Endodermal cell (in vitro differentiated cells): ENCODE data around the gene UGT1A10. TPM values are rescaled to one million over a fixed set of nuclear protein-coding genes. Genes with fewer than 3 reads are reported as not detected.

Source experiments
- DNase-seq: peaks from one replicate; pipeline ENCODE4 v3.0.0-alpha.2; 2017
- H3K27ac ChIP-seq: 2 replicates; pipeline ENCODE4 v1.5.1; 2013; ENCODE audit warnings: mild to moderate bottlenecking, low read depth, low read length, moderate library complexity
- H3K27me3 ChIP-seq: 2 replicates; pipeline ENCODE4 v1.6.1; 2013; ENCODE audit warnings: mild to moderate bottlenecking, low read length, moderate library complexity; ENCODE audit not compliant: insufficient read depth, control insufficient read depth, poor library complexity, severe bottlenecking
- H3K36me3 ChIP-seq: 2 replicates; pipeline ENCODE4 v1.7.0; 2013; ENCODE audit warnings: mild to moderate bottlenecking, low read length, moderate library complexity; ENCODE audit not compliant: control insufficient read depth, insufficient read depth
- H3K4me1 ChIP-seq: one replicate; pipeline ENCODE4 v1.7.0; 2013; ENCODE audit warnings: low read length; ENCODE audit not compliant: control insufficient read depth, insufficient read depth
- H3K4me3 ChIP-seq: 2 replicates; pipeline ENCODE4 v1.5.1; 2013; ENCODE audit warnings: mild to moderate bottlenecking, low read length, moderate library complexity
- H3K9ac ChIP-seq: 2 replicates; pipeline ENCODE4 v1.6.1; 2013; ENCODE audit warnings: mild to moderate bottlenecking, low read length, moderate library complexity; ENCODE audit not compliant: poor library complexity, severe bottlenecking; ENCODE audit errors: extremely low read depth
- H3K9me3 ChIP-seq: 2 replicates; pipeline ENCODE4 v1.6.1; 2013; ENCODE audit warnings: mild to moderate bottlenecking, low read length, moderate library complexity; ENCODE audit not compliant: control insufficient read depth
- H3K27ac Mint-ChIP-seq: 2 replicates; pipeline ENCODE4 v1.8.0; 2020; ENCODE audit warnings: mixed read lengths
- H3K27me3 Mint-ChIP-seq: 2 replicates; pipeline ENCODE4 v1.8.0; 2021; ENCODE audit warnings: mild to moderate bottlenecking, mixed read lengths; ENCODE audit not compliant: insufficient read depth
- H3K36me3 Mint-ChIP-seq: 2 replicates; pipeline ENCODE4 v1.8.0; 2020; ENCODE audit warnings: low read depth, mixed read lengths
- H3K4me1 Mint-ChIP-seq: 2 replicates; pipeline ENCODE4 v1.8.0; 2020; ENCODE audit warnings: mixed read lengths
- H3K4me3 Mint-ChIP-seq: 2 replicates; pipeline ENCODE4 v1.8.0; 2020; ENCODE audit warnings: mild to moderate bottlenecking, moderate library complexity, mixed read lengths
- H3K9me3 Mint-ChIP-seq: 2 replicates; pipeline ENCODE4 v1.8.0; 2020; ENCODE audit warnings: mild to moderate bottlenecking, mixed read lengths
- CTCF ChIP-seq: fragments of 200-600 bp; sonication (generic); conservative IDR thresholded peaks from 2 replicates; pipeline ENCODE4 v1.5.0; 2021; ENCODE audit warnings: antibody characterized with exemption, mild to moderate bottlenecking
- WGBS, 2 experiments: methylation state at CpG; one replicate each; pipeline versions ENCODE4 v1.1.5 to v1.1.7; 2013; ENCODE audit warnings: missing lambda C conversion rate in 2 of 2, mixed read lengths in 1 of 2; ENCODE audit not compliant: insufficient coverage in 1 of 2, insufficient read length in 1 of 2; 5-methylcytosine and 5-hydroxymethylcytosine counted together
- total RNA-seq, 2 donors: library from RNA; stranded (reverse); fragmentation: NEBNext Ultra II Directional in 1 of 2; extraction: Animal tissue kit (Norgen Biotek cat#: 25700) in 1 of 2; gene quantifications; 2 replicates in 1 of 2; 3 replicates in 1 of 2; pipeline ENCODE4 v1.2.1, GENCODE V29; 2021

The UGT1A10 gene
- total RNA-seq, 2 donors from 2014 or later, result 0.13 TPM; not detected in 1

GRCh38 chr2:233689031-233689430 is 52.8 kb downstream of the UGT1A10 start:
- Mint-ChIP-seq H3K36me3 (no peaks in the 10 kb centered on the region), H3K27ac (no peak overlapping the region), H3K4me3 (no peak overlapping the region), H3K27me3 (no peaks in the 10 kb centered on the region), H3K9me3 (no peaks in the 10 kb centered on the region), H3K4me1 (peaks cover 18% of the 10 kb centered on the region)
- no peak for TF ChIP-seq CTCF
- Histone ChIP-seq H3K27ac (no peak overlapping the region), H3K4me1 (no peaks in the 10 kb centered on the region), H3K27me3 (no peaks in the 10 kb centered on the region), H3K9ac (no peak overlapping the region), H3K36me3 (no peaks in the 10 kb centered on the region), H3K9me3 (no peaks in the 10 kb centered on the region), H3K4me3 (no peak overlapping the region)
- no peak for DNase-seq

GRCh38 chr2:233689501-233689900 is 53.3 kb downstream of the UGT1A10 start:
- TF ChIP-seq CTCF, result no peak
- no peaks in the 10 kb centered on the region for H3K9me3 ChIP-seq
- Mint-ChIP-seq H3K4me1 (peaks cover 18% of the 10 kb centered on the region), H3K4me3 (no peak overlapping the region), H3K36me3 (no peaks in the 10 kb centered on the region), H3K27ac (no peak overlapping the region), H3K27me3 (no peaks in the 10 kb centered on the region), H3K9me3 (no peaks in the 10 kb centered on the region)
- H3K36me3 ChIP-seq, result no peaks in the 10 kb centered on the region
- H3K4me1 ChIP-seq, result no peaks in the 10 kb centered on the region
- no peak overlapping the region for H3K4me3 ChIP-seq
- H3K9ac ChIP-seq, result no peak overlapping the region
- no peaks in the 10 kb centered on the region for H3K27me3 ChIP-seq
- no peak for DNase-seq
- WGBS, 2 experiments, result 75 to 86% methylated on average over 2 to 3 of the region's 3 CpGs
- H3K27ac ChIP-seq, result no peak overlapping the region

- Histone ChIP-seq H3K27me3 (no peaks in the 10 kb centered on the region), H3K9me3 (no peaks in the 10 kb centered on the region), H3K4me1 (no peaks in the 10 kb centered on the region), H3K4me3 (no peak overlapping the region), H3K27ac (no peak overlapping the region), H3K9ac (no peak overlapping the region), H3K36me3 (no peaks in the 10 kb centered on the region)
- Mint-ChIP-seq H3K4me1 (peaks cover 18% of the 10 kb centered on the region), H3K27me3 (no peaks in the 10 kb centered on the region), H3K36me3 (no peaks in the 10 kb centered on the region), H3K27ac (no peak overlapping the region), H3K9me3 (no peaks in the 10 kb centered on the region), H3K4me3 (no peak overlapping the region)
- WGBS, 2 experiments, result 80 to 94% methylated on average over 1 to 4 of the region's 4 CpGs
- DNase-seq, result no peak
- TF ChIP-seq CTCF, result no peak
Measured at GRCh38 chr2:233690444-233690843, 54.2 kb downstream of the UGT1A10 start.
